HG02571 (cell line): Measurements from ENCODE around the gene SLC34A1.
"Not testable (repeated sequence)": the region's sequence is repeated elsewhere in the genome, so short reads cannot be mapped to it uniquely, and the experiment has no call there.

Source experiments
- ATAC-seq: cut with Tn5 transposase; IDR thresholded peaks from one replicate; pipeline ENCODE4 v1.9.1; 2021; ENCODE audit warnings: mild to moderate bottlenecking, moderate library complexity; ENCODE audit not compliant: unreplicated experiment

SLC34A1 gene

GRCh38 chr5:177384134-177384533 is at the start of gene SLC34A1:
Gene SLC34A1 (plus strand): TSS chr5:177384434. CDS start chr5:177385742, 1,308 bp downstream.
- no peak for ATAC-seq

GRCh38 chr5:177334781-177335700 is 49.2 kb upstream of the SLC34A1 start:
- ATAC-seq, result no peak

GRCh38 chr5:177335701-177336065 is 48.6 kb upstream of the SLC34A1 start:
- ATAC-seq, result no peak

GRCh38 chr5:177336112-177336511 is 48.1 kb upstream of the SLC34A1 start:
- no peak for ATAC-seq

GRCh38 chr5:177336603-177337494 is 47.4 kb upstream of the SLC34A1 start:
- no peak for ATAC-seq

GRCh38 chr5:177338251-177339106 is 45.8 kb upstream of the SLC34A1 start:
- no peak for ATAC-seq

GRCh38 chr5:177339107-177339638 is 45.1 kb upstream of the SLC34A1 start:
- no peak for ATAC-seq

GRCh38 chr5:177343000-177343399 is 41.2 kb upstream of the SLC34A1 start:
- not testable (repeated sequence) for ATAC-seq

- no peak for ATAC-seq
Measured at GRCh38 chr5:177343777-177344176, 40.5 kb upstream of the SLC34A1 start.

GRCh38 chr5:177344891-177345290 is 39.3 kb upstream of the SLC34A1 start:
- ATAC-seq, result no peak

- no peak for ATAC-seq
Measured at GRCh38 chr5:177346820-177347219, 37.4 kb upstream of the SLC34A1 start.

GRCh38 chr5:177347699-177348098 is 36.5 kb upstream of the SLC34A1 start:
- ATAC-seq, result no peak

GRCh38 chr5:177349362-177349647 is 34.9 kb upstream of the SLC34A1 start:
- ATAC-seq, result no peak

GRCh38 chr5:177349762-177350161 is 34.5 kb upstream of the SLC34A1 start:
- no peak for ATAC-seq

GRCh38 chr5:177350776-177351391 is 33.4 kb upstream of the SLC34A1 start:
- ATAC-seq, result no peak

- peak; percentile 86 for ATAC-seq
Measured at GRCh38 chr5:177351392-177352329, 32.6 kb upstream of the SLC34A1 start, which contains the start of gene LMAN2. Gene LMAN2 (minus strand): TSS chr5:177351668. CDS start chr5:177351647, 21 bp downstream.

GRCh38 chr5:177353093-177353492 is 31.1 kb upstream of the SLC34A1 start:
- ATAC-seq, result no peak

- no peak for ATAC-seq
Measured at GRCh38 chr5:177354256-177354655, 30.0 kb upstream of the SLC34A1 start.

GRCh38 chr5:177354711-177355110 is 29.5 kb upstream of the SLC34A1 start:
- ATAC-seq, result no peak
